ENCODE results near the gene ZNF768. TPM values are rescaled to one million over a fixed set of nuclear protein-coding genes. Genes with fewer than 3 reads are reported as not detected.
A peak's percentile ranks its signal among the peaks of the same experiment; 100 is the strongest.

The ZNF768 gene
- total and polyA plus RNA-seq, 2 of the 13 experiments (the other 11 are each of a cell fraction or from before 2014, with no cell fraction given) = 26.7 to 34.4 TPM

- no peak for TF ChIP-seq ZNF597 (CRISPR knock-in tag; IDR thresholded peaks at IDR 0.05)
- no peak for TF ChIP-seq POLR2A (IDR thresholded peaks at IDR 0.05; ENCODE audit: insufficient read depth in 1 of 2, low read depth in 2 of 2, low read length in 2 of 2)
Measured at GRCh38 chr16:30490210-30490609, 36.2 kb downstream of the ZNF768 start (continued).

GRCh38 chr16:30488764-30489605 is 37.4 kb downstream of the ZNF768 start:
- ATAC-seq = peak; percentile 86
- peak overlapping the region; percentile 16 to 35 (median 17); a peak in 3 of 6 replicates for H3K4me3 ChIP-seq (replicated peaks in 1 of 3; ENCODE audit: insufficient read depth in 1 of 3, low read depth in 2 of 3, low read length in 3 of 3)
- peak; percentile 78 for DNase-seq (ENCODE audit: low spot score)
- H3K9ac ChIP-seq (ENCODE audit: insufficient read depth, low read depth, low read length) = no peak overlapping the region
- 15% methylated on average over 11 of the region's 11 CpGs for WGBS (ENCODE audit: low lambda C conversion rate)
- H3K27ac ChIP-seq (ENCODE audit: extremely low read length, insufficient read depth, low read length) = peak overlapping the region; percentile 50
- intact Hi-C loops (cut with micrococcal nuclease; ENCODE audit: unreplicated experiment) (loop anchor here (2.0 kb wide), 1 partner anchor 38 kb away; the partner anchor contains the start of gene ZNF768), in situ Hi-C loops (cut with HindIII; ENCODE audit: extremely low pct_ligation_motif_present, low pct_unique_long_range_greater_than_20kb) (no loop called here)
- no peak overlapping the region for H2AFZ ChIP-seq (ENCODE audit: low read length)
- H3K79me2 ChIP-seq (ENCODE audit: insufficient read depth, low read length) = no peaks in the 10 kb centered on the region
- H3K4me1 ChIP-seq (ENCODE audit: insufficient read depth, low read length) = peaks cover 52% of the 10 kb centered on the region
- no peaks in the 10 kb centered on the region for H3K9me3 ChIP-seq (ENCODE audit: low read length)
- CTCF ChIA-PET (ENCODE audit: low intra/inter-chr PET ratio, low total read pairs) = no interaction called here
- POLR2A ChIA-PET = interaction anchor here (0.7 to 2.2 kb wide), 6 partner anchors 12 to 145 kb away, joined by 3 to 8 read pairs (median 4); partner anchors contain the start of gene DCTPP1
- no TSS peak for BruUV-seq (replicated peaks)
- peak; percentile 88 for FAIRE-seq
- no peaks in the 10 kb centered on the region for H3K27me3 ChIP-seq (ENCODE audit: control insufficient read depth in 1 of 2, insufficient read depth in 2 of 2, low read length in 2 of 2)
- no peaks in the 10 kb centered on the region for H3K36me3 ChIP-seq (replicated peaks in 1 of 2; ENCODE audit: control insufficient read depth in 1 of 2, insufficient read depth in 2 of 2, low read length in 2 of 2)
- peak overlapping the region; percentile 71 for H3K4me2 ChIP-seq (ENCODE audit: low read depth, low read length)
- no peaks in the 10 kb centered on the region for H4K20me1 ChIP-seq (ENCODE audit: insufficient read depth, low read length)
- no peak; the same call in 1 of the 2 replicates for TF ChIP-seq NFKBIZ (CRISPR knock-in tag; IDR thresholded peaks at IDR 0.05)
- TF ChIP-seq HBP1 (CRISPR knock-in tag; IDR thresholded peaks at IDR 0.05; ENCODE audit: low read depth) = no peak
- TF ChIP-seq MAZ (IDR thresholded peaks at IDR 0.05; ENCODE audit: borderline replicate concordance, low read depth, low read length) = no peak
- peak; percentile 44; the same call in 1 of the 2 replicates for TF ChIP-seq MAZ (CRISPR knock-in tag; IDR thresholded peaks at IDR 0.05; ENCODE audit: low read depth)
- no peak for TF ChIP-seq ZFP36L1 (CRISPR knock-in tag; IDR thresholded peaks at IDR 0.05)
- no peak for TF ChIP-seq NFE2L2 (IDR thresholded peaks at IDR 0.05; ENCODE audit: low read length)
- TF ChIP-seq ZBTB20 (CRISPR knock-in tag; IDR thresholded peaks at IDR 0.05; ENCODE audit: borderline replicate concordance, low read depth) = peak; percentile 62; the same call in 1 of the 2 replicates
- no peak for TF ChIP-seq ZNF569 (CRISPR knock-in tag; IDR thresholded peaks at IDR 0.05; ENCODE audit: borderline replicate concordance)
- no peak for TF ChIP-seq REPIN1 (CRISPR knock-in tag; IDR thresholded peaks at IDR 0.05; ENCODE audit: borderline replicate concordance, low read depth)
- peak; percentile 98 for TF ChIP-seq ZMYM2 (CRISPR knock-in tag; IDR thresholded peaks at IDR 0.05)
- TF ChIP-seq MXI1 (IDR thresholded peaks at IDR 0.05; ENCODE audit: borderline replicate concordance, low read depth, low read length) = peak; percentile 47; the same call in 1 of the 3 replicates
- TF ChIP-seq ZNF775 (CRISPR knock-in tag; IDR thresholded peaks at IDR 0.05; ENCODE audit: borderline replicate concordance) = no peak
- TF ChIP-seq ZNF781 (CRISPR knock-in tag; IDR thresholded peaks at IDR 0.05; ENCODE audit: borderline replicate concordance, not compliant biosample characterization) = no peak
- peak; percentile 47; the same call in 1 of the 2 replicates for TF ChIP-seq ZBTB38 (CRISPR knock-in tag; IDR thresholded peaks at IDR 0.05)
- peak; percentile 22 for TF ChIP-seq ASH2L (IDR thresholded peaks at IDR 0.05; ENCODE audit: insufficient read length, low read depth, low read length)

Measured in HepG2 (cell line).